ENCODE results near the gene MEGF10.

Gene MEGF10

GRCh38 chr5:127326976-127327755, 36.6 kb downstream of the MEGF10 start:
- DNase-seq (ENCODE audit: low read depth): no peak

GRCh38 chr5:127330116-127330515, 39.5 kb downstream of the MEGF10 start:
- DNase-seq (ENCODE audit: low read depth): no peak

DNA sequence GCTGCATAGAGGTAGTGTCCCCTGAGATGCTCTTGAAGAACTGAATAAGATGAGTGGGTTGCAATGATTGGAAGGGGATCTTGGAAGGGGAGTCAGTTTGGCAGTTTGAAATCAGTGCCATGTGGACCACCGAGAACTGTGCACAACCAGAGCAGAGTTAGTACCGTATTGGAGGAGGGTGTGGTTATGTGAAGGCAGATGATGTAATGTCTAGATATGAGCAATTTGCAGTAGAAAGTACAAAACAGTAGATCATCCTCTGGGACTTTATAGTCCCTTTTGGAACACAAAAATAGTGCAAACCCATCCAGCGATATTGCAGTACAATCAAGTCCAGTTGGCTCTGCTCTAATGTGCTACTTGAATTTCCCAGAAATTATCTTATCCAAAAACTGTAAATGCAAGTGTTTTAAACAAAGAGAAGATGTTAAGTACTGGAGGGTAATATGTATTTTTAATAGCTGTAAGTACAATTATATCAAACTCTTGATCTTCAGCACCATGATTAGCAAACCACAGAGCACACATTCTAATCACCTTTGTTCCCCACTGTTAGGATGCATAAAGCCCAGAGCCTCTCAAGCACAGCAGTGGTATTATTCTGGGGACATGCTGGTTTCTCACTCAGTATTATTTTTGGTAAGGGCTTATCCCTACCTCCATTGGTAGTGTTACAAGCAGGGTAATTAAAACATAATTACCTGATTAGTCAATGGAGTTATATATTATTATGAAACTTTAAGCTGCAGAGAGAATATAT, 41.5 kb downstream of the MEGF10 start:
- no peak for DNase-seq (ENCODE audit: low read depth)

- no peak for DNase-seq (ENCODE audit: low read depth)
Observed at GRCh38 chr5:127333483-127333882, 42.9 kb downstream of the MEGF10 start.

DNA sequence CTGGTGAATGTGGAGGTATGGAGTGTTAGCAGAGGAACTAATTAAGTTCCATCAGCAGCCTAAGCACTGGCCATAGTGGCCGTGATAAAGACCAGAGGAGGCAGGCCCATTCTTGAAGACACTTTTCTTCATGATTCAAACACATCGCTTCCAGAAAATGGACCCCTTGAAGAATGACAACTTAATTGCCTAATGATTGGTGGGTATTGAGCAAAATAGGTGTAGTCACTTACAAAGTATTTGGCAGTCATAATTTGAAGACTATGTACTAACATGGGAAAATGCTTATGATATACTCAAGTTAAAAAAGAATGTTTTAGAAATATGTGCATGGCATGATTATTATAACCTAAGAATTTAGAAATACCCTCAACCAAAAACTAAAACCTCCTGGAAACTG, 44.8 kb downstream of the MEGF10 start:
- DNase-seq (ENCODE audit: low read depth): peak; percentile 46

- no peak for DNase-seq (ENCODE audit: low read depth)
Observed at GRCh38 chr5:127337876-127338275, 47.3 kb downstream of the MEGF10 start.

DNA sequence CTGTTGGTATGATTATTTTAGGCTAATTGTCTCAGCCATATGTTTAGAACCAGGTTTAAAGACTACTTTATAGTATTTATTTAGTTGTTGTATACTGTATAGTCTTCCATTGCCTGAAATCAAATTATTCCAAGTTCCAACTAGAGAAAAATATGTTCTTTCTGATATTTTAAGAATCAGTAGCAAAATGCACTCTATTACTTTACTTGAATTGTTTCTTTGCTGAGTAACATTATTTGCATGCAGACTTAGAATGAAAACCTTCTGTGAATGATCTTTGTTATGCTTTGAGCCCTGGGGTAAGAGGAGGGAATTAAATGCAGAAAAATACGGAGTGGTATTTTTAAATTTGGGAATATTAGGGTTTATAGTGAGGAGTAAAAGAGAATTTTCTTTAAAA, 47.9 kb downstream of the MEGF10 start:
- DNase-seq (ENCODE audit: low read depth): no peak

- no peak for DNase-seq (ENCODE audit: low read depth)
Observed at GRCh38 chr5:127340606-127341005, 50.0 kb downstream of the MEGF10 start.

DNA sequence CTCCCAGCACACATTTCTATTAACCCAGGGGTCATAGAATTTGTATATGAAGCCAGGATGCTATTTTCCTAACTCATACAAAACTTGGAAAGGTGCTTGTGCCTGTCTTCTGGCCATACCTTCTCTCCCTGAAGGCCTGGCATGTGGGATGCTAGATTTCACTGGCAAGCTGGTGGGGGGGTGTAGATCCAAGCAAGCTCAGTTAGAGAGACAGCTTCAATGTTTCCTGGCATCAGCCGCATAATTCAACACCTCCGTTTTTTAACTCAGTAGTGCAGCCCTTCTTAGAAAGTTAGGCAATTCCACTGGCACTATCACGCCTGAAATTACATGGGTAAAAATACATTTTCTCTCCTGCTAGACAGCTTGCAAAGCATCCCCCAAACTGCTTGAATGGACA, 51.8 kb downstream of the MEGF10 start:
- no peak for DNase-seq (ENCODE audit: low read depth)

- no peak for DNase-seq (ENCODE audit: low read depth)
Observed at GRCh38 chr5:127343313-127343712, 52.7 kb downstream of the MEGF10 start.

- DNase-seq (ENCODE audit: low read depth): no peak
Observed at GRCh38 chr5:127343866-127344265, 53.3 kb downstream of the MEGF10 start.

GRCh38 chr5:127344931-127345330, 54.3 kb downstream of the MEGF10 start:
- DNase-seq (ENCODE audit: low read depth): no peak

DNA sequence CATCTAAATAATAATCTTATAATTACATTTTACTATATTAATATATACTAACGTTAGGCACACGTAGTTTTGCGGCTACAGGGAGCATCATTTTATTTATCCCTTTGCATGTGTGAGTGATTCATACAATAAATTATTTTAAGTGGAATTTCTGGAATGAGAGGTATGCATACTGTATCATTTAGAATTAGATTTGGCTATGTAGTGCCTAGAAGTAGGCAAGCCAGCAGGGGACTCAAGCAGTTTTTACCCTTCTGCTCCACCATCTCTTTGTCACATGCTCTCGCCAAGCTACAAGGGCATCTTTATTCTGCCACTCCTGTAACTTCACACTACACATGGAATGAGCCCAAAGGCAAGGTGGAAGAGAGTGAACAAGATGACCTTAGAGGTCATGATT, 60.8 kb downstream of the MEGF10 start:
- DNase-seq (ENCODE audit: low read depth): peak; percentile 29

DNA sequence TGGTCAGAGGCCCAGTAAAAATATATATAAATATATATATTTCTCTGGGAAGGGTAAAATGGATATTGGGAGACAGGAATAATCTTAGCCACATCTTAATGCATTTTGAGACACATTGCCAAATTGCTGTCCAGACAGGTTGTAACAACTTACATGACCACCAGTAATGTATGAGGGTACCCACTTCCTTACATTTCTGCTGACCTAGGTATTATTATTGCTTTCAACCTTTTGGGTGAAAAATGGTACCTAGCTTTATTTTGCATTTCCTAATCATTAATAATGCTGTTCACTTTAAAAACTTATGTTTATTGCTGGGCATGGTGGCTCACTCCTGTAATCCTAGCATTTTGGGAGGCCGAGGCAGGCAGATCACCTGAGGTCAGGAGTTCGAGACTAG, 61.5 kb downstream of the MEGF10 start:
- DNase-seq (ENCODE audit: low read depth): no peak

DNA sequence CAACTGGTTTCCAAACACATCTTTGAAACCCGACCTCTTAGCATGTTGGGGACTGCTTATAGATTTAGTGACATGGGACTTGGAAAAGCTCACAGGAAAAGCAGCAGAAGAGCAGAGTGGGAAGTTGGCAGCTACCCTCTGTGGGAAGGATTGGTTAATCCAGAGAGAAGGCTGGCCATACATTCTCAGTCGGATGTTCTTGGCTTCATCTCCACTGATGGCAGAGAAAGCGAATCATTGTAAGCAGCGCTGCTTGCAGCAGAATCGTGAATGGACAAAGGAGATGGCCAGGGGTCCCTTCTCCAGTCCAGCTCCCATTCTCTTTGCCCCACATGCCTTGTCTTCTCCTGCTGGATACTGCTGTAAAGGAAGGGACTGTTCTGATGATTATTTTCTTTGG, 62.7 kb downstream of the MEGF10 start:
- DNase-seq (ENCODE audit: low read depth): no peak

- no peak for DNase-seq (ENCODE audit: low read depth)
Observed at GRCh38 chr5:127353796-127354195, 63.2 kb downstream of the MEGF10 start.

DNA sequence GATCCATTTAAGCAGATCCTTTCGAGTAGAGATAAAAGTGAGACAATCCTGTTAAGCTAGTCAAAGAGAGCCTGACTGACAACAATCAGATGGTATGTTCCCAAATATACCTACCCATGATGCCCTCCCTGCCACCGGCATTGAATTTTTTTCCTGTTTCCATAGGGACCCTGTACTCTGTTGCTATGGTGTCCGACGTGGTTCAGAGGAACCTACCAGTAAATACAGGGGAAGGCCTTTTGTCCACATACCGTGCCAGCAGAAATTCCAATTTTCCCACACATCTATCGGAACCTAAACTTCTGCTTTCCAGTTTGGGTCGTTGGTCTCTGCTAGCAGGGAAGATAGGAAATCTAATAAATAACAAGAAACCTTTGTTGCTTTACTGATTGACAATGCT, 64.7 kb downstream of the MEGF10 start:
- no peak for DNase-seq (ENCODE audit: low read depth)

DNA sequence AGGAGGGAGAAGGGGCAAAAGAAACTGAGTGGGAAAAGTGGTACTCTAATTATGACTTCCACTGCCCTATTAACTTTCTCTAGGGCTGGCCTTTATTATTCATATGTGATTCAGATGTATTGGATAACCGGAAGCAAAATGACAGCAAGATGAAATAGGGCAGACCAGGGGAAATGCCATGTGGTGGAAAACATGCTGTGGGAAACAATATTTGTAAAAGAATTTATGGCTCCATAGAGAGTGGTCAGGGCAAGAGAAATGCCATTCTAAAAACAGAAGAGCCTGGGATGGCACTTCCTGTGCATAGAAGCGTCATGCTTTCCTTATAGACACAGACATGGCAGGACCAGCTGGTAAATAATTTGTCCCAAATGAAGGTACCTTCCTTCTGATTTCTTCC, 67.7 kb downstream of the MEGF10 start:
- DNase-seq (ENCODE audit: low read depth): peak; percentile 92

DNA sequence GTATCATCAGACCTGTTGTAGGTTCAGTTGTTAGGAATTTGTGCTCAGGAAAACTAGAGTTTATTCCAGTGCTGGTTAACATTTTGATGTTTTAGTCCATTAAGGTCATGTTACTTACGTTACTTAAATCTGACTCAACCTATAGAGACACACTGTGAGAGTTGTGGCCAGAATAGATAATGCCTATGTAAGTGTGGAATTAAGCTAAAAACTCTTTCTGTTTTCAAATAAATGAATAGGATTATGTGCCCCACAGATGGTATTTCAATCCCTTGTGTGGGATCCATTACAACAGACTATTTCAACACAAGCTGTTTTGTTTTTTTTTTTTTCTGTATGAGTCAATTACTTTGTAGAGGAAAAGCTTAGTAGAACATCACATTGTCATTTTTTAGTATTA, 68.1 kb downstream of the MEGF10 start:
- peak; percentile 87 for DNase-seq (ENCODE audit: low read depth)

DNA sequence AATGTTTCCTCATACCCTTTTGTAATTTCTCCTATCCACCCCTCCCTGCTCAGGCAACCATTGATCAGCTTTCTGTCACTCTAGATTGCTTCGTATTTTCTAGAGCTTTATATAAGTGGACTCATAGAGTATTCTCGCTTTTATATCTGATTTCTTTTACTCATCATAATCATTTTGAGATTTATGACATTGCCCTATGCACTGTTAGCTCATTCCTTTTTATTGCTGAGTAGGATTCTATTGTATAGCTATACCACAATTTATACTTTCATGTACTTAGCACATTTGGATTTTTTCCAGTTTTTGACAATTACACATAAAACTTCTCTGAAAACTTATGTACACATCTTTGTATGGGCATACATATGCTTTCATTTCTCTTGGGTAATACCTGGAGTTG, 68.9 kb downstream of the MEGF10 start:
- DNase-seq (ENCODE audit: low read depth): no peak

GRCh38 chr5:127363403-127363802, 72.8 kb downstream of the MEGF10 start:
- no peak for DNase-seq (ENCODE audit: low read depth)

DNA sequence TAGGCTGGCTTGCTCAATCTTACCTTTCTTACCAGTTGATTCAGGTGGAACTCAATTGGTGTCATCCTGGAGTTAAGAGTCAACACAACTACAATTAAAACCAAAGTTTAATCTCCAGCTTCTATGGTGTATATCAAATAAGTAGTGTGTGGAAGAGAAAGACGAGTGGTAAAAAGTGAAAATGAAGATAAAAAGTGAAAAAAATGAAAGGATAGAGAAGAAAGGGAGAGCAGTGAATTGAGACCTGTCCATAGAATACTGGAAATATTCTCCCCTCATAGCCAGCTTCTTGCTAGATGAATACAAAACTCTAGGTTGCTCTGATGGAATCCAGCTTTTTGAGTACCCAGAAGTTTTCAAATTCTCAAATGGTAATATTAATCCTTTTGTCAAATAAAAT, 76.4 kb downstream of the MEGF10 start:
- no peak for DNase-seq (ENCODE audit: low read depth)

DNA sequence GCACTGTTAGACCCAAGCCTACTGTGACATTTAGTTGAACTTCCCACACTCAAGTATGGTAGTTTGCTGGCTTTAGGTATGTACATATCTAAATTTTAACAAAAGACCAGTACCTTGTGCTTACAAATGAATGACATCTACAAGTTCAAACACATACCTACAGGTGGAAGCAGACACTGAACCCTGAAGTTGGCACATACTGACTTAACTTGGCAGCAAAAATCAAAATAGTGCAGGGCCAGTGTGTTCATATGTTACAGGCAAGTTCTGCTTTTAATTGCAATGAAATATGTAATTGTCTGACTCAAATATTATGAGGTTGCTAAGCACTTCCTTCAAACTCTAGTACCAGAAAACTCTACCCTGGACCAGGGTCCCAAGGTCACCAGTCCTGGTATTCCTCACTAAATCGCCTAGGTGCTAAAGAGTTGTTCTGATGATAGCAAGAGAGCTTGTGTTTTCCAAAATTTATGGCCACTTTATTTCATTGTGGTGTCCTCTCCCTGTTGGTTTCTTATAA, 77.4 kb downstream of the MEGF10 start:
- DNase-seq (ENCODE audit: low read depth): no peak

All from amniotic epithelial cell (primary cell).